SJSA1 (cell line): ENCODE data around the gene ZNRD2. TPM values are rescaled to one million over a fixed set of nuclear protein-coding genes. Genes with fewer than 3 reads are reported as not detected.

Experiments used
- DNase-seq, 2 experiments: peaks; one replicate each; pipeline ENCODE4 v3.0.0-alpha.2; 2015 to 2020; ENCODE audit warnings: low spot score in 2 of 2, low read depth in 1 of 2
- H3K27ac ChIP-seq: fragments of 250-450 bp; sonication (Bioruptor Pico); 2 replicates; pipeline ENCODE4 v1.5.1; 2020; ENCODE audit warnings: mild to moderate bottlenecking, moderate library complexity
- H3K27me3 ChIP-seq: fragments of 250-450 bp; sonication (Bioruptor Pico); replicated peaks from 2 replicates; pipeline ENCODE4 v1.5.1; 2020; ENCODE audit warnings: mild to moderate bottlenecking, moderate library complexity
- H3K36me3 ChIP-seq: fragments of 250-450 bp; sonication (Bioruptor Pico); 2 replicates; pipeline ENCODE4 v1.5.1; 2020; ENCODE audit warnings: mild to moderate bottlenecking
- H3K4me1 ChIP-seq: fragments of 250-450 bp; sonication (Bioruptor Pico); replicated peaks from 2 replicates; pipeline ENCODE4 v1.6.1; 2021; ENCODE audit warnings: mild to moderate bottlenecking
- H3K4me3 ChIP-seq: fragments of 250-450 bp; sonication (Bioruptor Pico); 2 replicates; pipeline ENCODE4 v1.5.1; 2020; ENCODE audit warnings: mild to moderate bottlenecking
- H3K9me3 ChIP-seq: fragments of 250-450 bp; sonication (Bioruptor Pico); replicated peaks from 2 replicates; pipeline ENCODE4 v1.5.1; 2020; ENCODE audit warnings: mild to moderate bottlenecking
- total RNA-seq: library from RNA; depleted of rRNA; stranded (reverse); fragments of >200 nt; shearing (Covaris generic); gene quantifications from 2 replicates; pipeline ENCODE4 v1.2.3, GENCODE V29; 2014; rRNA removed

The ZNRD2 gene
- total RNA-seq, 1 experiment from 2014 or later = 109 TPM

DNA sequence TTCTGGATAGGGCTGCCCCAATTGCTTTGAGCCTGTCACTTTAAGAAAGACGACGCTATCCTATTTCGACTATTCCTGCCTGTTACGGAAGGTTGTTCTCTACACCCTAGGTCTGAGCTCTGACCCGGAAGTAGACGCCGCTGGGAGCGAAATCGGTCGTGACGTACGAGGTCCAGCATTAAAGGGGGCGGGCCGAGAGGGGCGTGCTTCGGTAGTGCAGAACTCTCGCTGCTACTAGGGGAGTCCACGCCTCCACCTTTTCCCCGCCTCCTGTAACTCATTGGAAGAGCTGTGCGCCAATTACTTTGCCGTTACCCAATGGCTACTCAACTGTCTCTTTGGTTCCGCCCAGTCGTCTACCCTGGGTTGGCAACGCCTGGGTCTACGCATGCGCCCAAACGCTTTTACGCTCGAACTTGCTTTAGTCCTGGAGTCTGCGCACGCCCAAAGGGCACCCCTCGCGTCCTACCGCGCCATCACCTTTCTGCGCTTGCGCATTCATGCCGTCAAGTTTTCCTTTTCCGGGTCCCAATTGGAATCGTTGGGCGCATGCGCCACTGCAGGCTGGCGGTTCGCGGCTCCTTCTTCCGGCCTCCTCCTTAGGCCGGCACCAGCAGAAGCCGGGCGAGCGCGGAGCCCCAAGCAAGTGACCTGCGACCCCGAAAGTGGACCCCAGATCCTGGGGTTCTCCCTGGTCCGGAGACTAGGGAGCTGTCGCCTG lies 45.1 kb downstream of the ZNRD2 start, which contains the start of gene PCNX3:
PCNX3 (plus strand) TSS at position 548 of the 721 bp plus-strand sequence. CDS start 536 bp downstream, outside the sequence.
- Histone ChIP-seq H3K36me3 (peaks cover 72% of the 10 kb centered on the region), H3K9me3 (no peaks in the 10 kb centered on the region), H3K4me1 (peaks cover 40% of the 10 kb centered on the region), H3K27me3 (no peaks in the 10 kb centered on the region), H3K27ac (peak within 1 kb of the TSS; percentile 60), H3K4me3 (peak within 1 kb of the TSS; percentile 71)
- peak; percentile 100 for DNase-seq

DNA sequence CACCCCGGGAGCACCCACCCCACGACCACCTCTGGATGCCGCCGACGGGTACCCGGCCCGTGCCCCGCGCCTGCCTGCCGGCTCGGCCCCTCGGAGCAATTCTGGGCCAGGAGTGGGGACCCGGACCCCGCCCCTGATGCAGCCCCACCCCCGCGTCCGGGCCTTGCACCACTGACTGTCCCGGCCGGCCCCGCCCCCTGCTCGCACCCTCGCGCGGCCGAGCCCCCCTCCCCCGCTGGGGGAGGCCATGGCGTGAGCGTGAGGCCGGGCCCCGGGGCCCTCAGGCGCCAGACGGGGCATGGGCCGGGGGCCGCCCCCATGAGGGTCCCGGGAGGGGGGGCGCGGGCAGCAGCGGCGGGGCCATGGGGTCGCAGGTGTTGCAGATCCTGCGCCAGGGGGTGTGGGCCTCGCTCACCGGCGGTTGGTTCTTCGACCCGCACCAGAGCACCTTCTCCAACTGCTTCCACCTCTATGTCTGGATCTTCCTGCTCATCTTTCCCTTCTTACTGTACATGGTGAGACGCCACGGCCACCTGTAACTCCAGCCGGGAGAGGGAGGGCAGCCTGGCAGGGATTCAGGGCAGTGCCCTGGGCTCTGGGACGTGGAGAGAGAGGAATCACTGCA lies 45.8 kb downstream of the ZNRD2 start:
- peak in 1 of 2 experiments; percentile 81 for DNase-seq
- H3K27ac ChIP-seq = peak overlapping the region; percentile 58
- peaks cover 72% of the 10 kb centered on the region for H3K36me3 ChIP-seq
- no peaks in the 10 kb centered on the region for H3K27me3 ChIP-seq
- H3K4me1 ChIP-seq = peaks cover 37% of the 10 kb centered on the region
- peak overlapping the region; percentile 71 for H3K4me3 ChIP-seq
- H3K9me3 ChIP-seq = no peaks in the 10 kb centered on the region

- H3K4me3 ChIP-seq = peak overlapping the region; percentile 71
- peaks cover 32% of the 10 kb centered on the region for H3K4me1 ChIP-seq
- no peak overlapping the region for H3K27ac ChIP-seq
- DNase-seq = no peak
- no peaks in the 10 kb centered on the region for H3K27me3 ChIP-seq
- no peaks in the 10 kb centered on the region for H3K9me3 ChIP-seq
- H3K36me3 ChIP-seq = peaks cover 76% of the 10 kb centered on the region
These were observed 46.3 kb downstream of the ZNRD2 start for GRCh38 chr11:65616575-65617001.

GRCh38 chr11:65617136-65617850 lies 47.0 kb downstream of the ZNRD2 start:
- H3K9me3 ChIP-seq = no peaks in the 10 kb centered on the region
- H3K36me3 ChIP-seq = peaks cover 76% of the 10 kb centered on the region
- no peaks in the 10 kb centered on the region for H3K27me3 ChIP-seq
- no peak for DNase-seq
- H3K27ac ChIP-seq = no peak overlapping the region
- H3K4me3 ChIP-seq = no peak overlapping the region; the same call in 1 of the 2 replicates
- H3K4me1 ChIP-seq = peaks cover 25% of the 10 kb centered on the region

GRCh38 chr11:65617990-65618751 lies 47.9 kb downstream of the ZNRD2 start:
- no peaks in the 10 kb centered on the region for H3K27me3 ChIP-seq
- peaks cover 16% of the 10 kb centered on the region for H3K4me1 ChIP-seq
- H3K36me3 ChIP-seq = peaks cover 76% of the 10 kb centered on the region
- no peak overlapping the region for H3K27ac ChIP-seq
- no peak for DNase-seq
- H3K4me3 ChIP-seq = no peak overlapping the region
- H3K9me3 ChIP-seq = no peaks in the 10 kb centered on the region

- Histone ChIP-seq H3K4me3 (no peak overlapping the region), H3K27me3 (no peaks in the 10 kb centered on the region), H3K27ac (no peak overlapping the region), H3K4me1 (peaks cover 13% of the 10 kb centered on the region), H3K9me3 (no peaks in the 10 kb centered on the region), H3K36me3 (peaks cover 79% of the 10 kb centered on the region)
- no peak for DNase-seq
These were observed 48.5 kb downstream of the ZNRD2 start for GRCh38 chr11:65618763-65619162.

DNA sequence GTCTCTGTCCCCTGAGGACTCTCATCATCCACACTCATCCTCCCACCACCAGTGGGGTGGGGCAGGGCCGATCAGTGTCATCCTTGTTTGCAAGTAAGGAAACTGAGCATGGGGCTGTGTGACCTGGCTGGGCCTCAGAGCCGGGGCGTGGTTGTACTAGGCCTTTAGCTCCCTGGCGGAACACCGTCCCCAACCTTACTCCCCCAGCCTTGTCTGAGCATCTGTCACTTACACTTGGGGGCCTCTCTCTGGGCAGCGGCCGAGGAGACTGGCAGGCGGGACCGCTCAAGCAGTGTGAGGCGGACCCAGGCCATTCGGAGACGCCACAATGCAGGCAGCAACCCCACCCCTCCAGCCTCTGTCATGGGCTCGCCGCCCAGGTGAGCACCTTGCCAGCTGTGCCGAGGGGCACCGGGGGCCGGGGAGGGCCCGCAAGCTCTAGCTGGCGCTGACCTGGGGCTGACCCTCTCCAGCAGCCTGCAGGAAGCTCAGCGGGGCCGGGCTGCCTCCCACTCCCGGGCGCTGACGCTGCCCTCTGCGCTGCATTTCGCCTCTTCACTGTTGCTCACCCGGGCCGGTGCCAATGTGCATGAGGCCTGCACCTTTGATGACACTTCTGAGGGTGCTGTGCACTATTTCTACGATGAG lies 49.1 kb downstream of the ZNRD2 start:
- H3K36me3 ChIP-seq = peaks cover 83% of the 10 kb centered on the region
- H3K4me1 ChIP-seq = peaks cover 13% of the 10 kb centered on the region
- no peak overlapping the region for H3K4me3 ChIP-seq
- H3K9me3 ChIP-seq = no peaks in the 10 kb centered on the region
- H3K27me3 ChIP-seq = no peaks in the 10 kb centered on the region
- DNase-seq = no peak
- no peak overlapping the region for H3K27ac ChIP-seq

- H3K27me3 ChIP-seq = no peaks in the 10 kb centered on the region
- no peaks in the 10 kb centered on the region for H3K9me3 ChIP-seq
- H3K36me3 ChIP-seq = peaks cover 94% of the 10 kb centered on the region
- no peak for DNase-seq
- no peak overlapping the region for H3K27ac ChIP-seq
- H3K4me1 ChIP-seq = peaks cover 13% of the 10 kb centered on the region
- H3K4me3 ChIP-seq = no peak overlapping the region
These were observed 50.4 kb downstream of the ZNRD2 start for GRCh38 chr11:65620666-65621065.

DNA sequence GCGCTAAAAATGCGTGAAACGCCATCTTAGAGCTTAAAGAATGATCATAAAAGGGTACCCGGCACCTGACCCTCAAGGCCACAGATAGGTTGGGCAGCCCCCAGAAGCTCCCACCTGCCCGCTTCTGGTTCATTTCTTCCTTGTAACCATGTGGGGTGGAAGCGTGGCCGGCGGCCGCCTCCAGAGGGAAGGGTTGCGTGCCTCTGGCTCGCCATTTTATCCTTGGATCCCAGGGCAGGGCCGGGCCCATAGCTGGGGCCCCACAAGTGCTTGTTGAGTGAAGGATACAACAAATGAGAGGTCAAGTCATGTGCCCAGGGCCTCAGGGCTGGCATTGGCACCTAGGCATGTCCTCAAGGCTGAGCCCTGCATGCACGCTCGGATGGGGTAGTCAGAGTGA lies 51.2 kb downstream of the ZNRD2 start:
- peaks cover 10% of the 10 kb centered on the region for H3K4me1 ChIP-seq
- DNase-seq = no peak
- H3K27me3 ChIP-seq = no peaks in the 10 kb centered on the region
- no peaks in the 10 kb centered on the region for H3K9me3 ChIP-seq
- peaks cover 98% of the 10 kb centered on the region for H3K36me3 ChIP-seq
- H3K4me3 ChIP-seq = no peak overlapping the region
- no peak overlapping the region for H3K27ac ChIP-seq

Other genes with a start within 250 kb of the ZNRD2 start
- gene DPF2, start 236.6 kb upstream of the ZNRD2 start, total RNA-seq = 87.6 and 105 TPM in 2 replicates
- gene TIGD3, start 215.7 kb upstream of the ZNRD2 start, total RNA-seq = 0.25 TPM in 1 of 2 replicates, not detected in the other
- 3.1 and 5.3 TPM in 2 replicates for gene SLC25A45, start 187.8 kb upstream of the ZNRD2 start, total RNA-seq
- gene FRMD8, start 183.8 kb upstream of the ZNRD2 start, total RNA-seq = 90.2 and 125 TPM in 2 replicates
- gene NEAT1, start 147.7 kb upstream of the ZNRD2 start, total RNA-seq = 6.9 and 12.1 TPM in 2 replicates
- gene MALAT1, start 71.4 kb upstream of the ZNRD2 start, total RNA-seq = 1,620 and 2,210 TPM in 2 replicates
- 103 and 130 TPM in 2 replicates for gene SCYL1, start 45.4 kb upstream of the ZNRD2 start, total RNA-seq
- 22.9 and 52.0 TPM in 2 replicates for gene LTBP3, start 12.1 kb upstream of the ZNRD2 start, total RNA-seq
- gene FAM89B, start 2.1 kb downstream of the ZNRD2 start, total RNA-seq = 35.1 and 64.9 TPM in 2 replicates
- 103 and 107 TPM in 2 replicates for gene EHBP1L1, start 5.6 kb downstream of the ZNRD2 start, total RNA-seq
- 0.13 TPM in 1 of 2 replicates, not detected in the other for gene KCNK7, start 25.3 kb downstream of the ZNRD2 start, total RNA-seq
- 37.9 and 55.8 TPM in 2 replicates for gene MAP3K11, start 43.7 kb downstream of the ZNRD2 start, total RNA-seq
- gene PCNX3, start 45.3 kb downstream of the ZNRD2 start, total RNA-seq = 27.5 and 39.7 TPM in 2 replicates
- gene SIPA1, start 67.6 kb downstream of the ZNRD2 start, total RNA-seq = 48.0 and 56.1 TPM in 2 replicates
- gene RELA, start 92.4 kb downstream of the ZNRD2 start, total RNA-seq = 51.7 and 63.3 TPM in 2 replicates
- gene KAT5, start 141.8 kb downstream of the ZNRD2 start, total RNA-seq = 90.5 and 119 TPM in 2 replicates
- gene RNASEH2C, start 150.3 kb downstream of the ZNRD2 start, total RNA-seq = 168 and 170 TPM in 2 replicates
- gene AP5B1, start 210.5 kb downstream of the ZNRD2 start, total RNA-seq = 30.4 and 33.4 TPM in 2 replicates
- gene OVOL1, start 216.6 kb downstream of the ZNRD2 start, total RNA-seq = not detected in 2 replicates